Coronary artery (tissue), 2 donors: ENCODE measurements around the gene B4GALT2.
A peak's percentile ranks its signal among the peaks of the same experiment; 100 is the strongest.

Source experiments
- DNase-seq: peaks from one replicate; pipeline ENCODE4 v3.0.0-alpha.2; 2017; ENCODE audit warnings: low spot score
- H3K27ac ChIP-seq, 2 donors: fragments of 200-600 bp; sonication (generic); one replicate each; pipeline ENCODE4 v1.5.1; 2016 to 2019
- H3K4me3 ChIP-seq: fragments of 200-600 bp; sonication (generic); 2 replicates; pipeline ENCODE4 v1.5.1; 2016; ENCODE audit warnings: mild to moderate bottlenecking, moderate library complexity
- CTCF ChIP-seq: fragments of 200-600 bp; sonication (generic); IDR thresholded peaks from one replicate; pipeline ENCODE4 v1.5.1; 2019; ENCODE audit warnings: antibody characterized with exemption

The B4GALT2 gene

GRCh38 chr1:44036409-44037139 is 57.6 kb downstream of the B4GALT2 start:
- no peak for DNase-seq
- Histone ChIP-seq H3K4me3 (no peak overlapping the region), H3K27ac (peak overlapping the region; percentile 32 to 78)
- TF ChIP-seq CTCF = peak; percentile 76

GRCh38 chr1:44037154-44037553 is 58.1 kb downstream of the B4GALT2 start:
- Histone ChIP-seq H3K4me3 (no peak overlapping the region), H3K27ac (no peak overlapping the region)
- no peak for DNase-seq
- TF ChIP-seq CTCF = no peak

- DNase-seq = no peak
- Histone ChIP-seq H3K27ac (no peak overlapping the region), H3K4me3 (no peak overlapping the region)
- TF ChIP-seq CTCF = no peak
Measured at GRCh38 chr1:44038876-44039657, 60.1 kb downstream of the B4GALT2 start.

- DNase-seq = no peak
- TF ChIP-seq CTCF = no peak
- Histone ChIP-seq H3K4me3 (no peak overlapping the region), H3K27ac (no peak overlapping the region)
Measured at GRCh38 chr1:44040418-44040817, 61.4 kb downstream of the B4GALT2 start.
